Neural cell (in vitro differentiated cells): ENCODE measurements around the gene RANBP9. TPM values are rescaled to one million over a fixed set of nuclear protein-coding genes. Genes with fewer than 3 reads are reported as not detected.

Experiments used
- H2AFZ ChIP-seq: fragments of 200-600, 300-800 bp; sonication (generic), shearing (Covaris generic); 2 replicates; pipeline ENCODE4 v1.6.0; 2014; ENCODE audit warnings: low read depth, mild to moderate bottlenecking, antibody characterized with exemption, low read length, moderate library complexity
- H3F3A ChIP-seq: fragments of 200-600 bp; shearing (Covaris generic); 2 replicates; pipeline ENCODE4 v1.6.1; 2016; ENCODE audit warnings: mild to moderate bottlenecking, moderate library complexity, mixed read lengths, antibody characterized with exemption, low read length; ENCODE audit not compliant: insufficient read depth, poor library complexity, severe bottlenecking
- H3K27ac ChIP-seq: fragments of 200-600, 300-800 bp; sonication (generic), shearing (Covaris generic); 2 replicates; pipeline ENCODE4 v1.5.1; 2014; ENCODE audit warnings: mild to moderate bottlenecking, low read length, moderate library complexity
- H3K27me3 ChIP-seq: fragments of 300-800, 200-600 bp; sonication (generic), shearing (Covaris generic); 2 replicates; pipeline ENCODE4 v1.6.0; 2014; ENCODE audit warnings: mild to moderate bottlenecking, low read depth, low read length, moderate library complexity; ENCODE audit not compliant: insufficient read depth
- H3K36me3 ChIP-seq: fragments of 300-800, 200-600 bp; sonication (generic), shearing (Covaris generic); 2 replicates; pipeline ENCODE4 v1.5.1; 2014; ENCODE audit warnings: mild to moderate bottlenecking, antibody characterized with exemption, low read length, moderate library complexity; ENCODE audit not compliant: insufficient read depth
- H3K4me2 ChIP-seq: fragments of 300-800, 200-600 bp; sonication (generic), shearing (Covaris generic); 2 replicates; pipeline ENCODE4 v1.6.0; 2014; ENCODE audit warnings: mild to moderate bottlenecking, low read length
- H3K4me3 ChIP-seq: fragments of 300-800, 200-600 bp; sonication (generic), shearing (Covaris generic); 2 replicates; pipeline ENCODE4 v1.5.1; 2014; ENCODE audit warnings: mild to moderate bottlenecking, low read length, moderate library complexity
- H3K79me2 ChIP-seq: fragments of 200-600 bp; shearing (Covaris generic); replicated peaks from 2 replicates; pipeline ENCODE4 v1.6.0; 2014; ENCODE audit warnings: mild to moderate bottlenecking, low read length, moderate library complexity; ENCODE audit not compliant: insufficient read depth
- H3K9ac ChIP-seq: fragments of 300-800, 200-600 bp; sonication (generic), shearing (Covaris generic); 2 replicates; pipeline ENCODE4 v1.6.1; 2016; ENCODE audit warnings: mild to moderate bottlenecking, low read length, mixed read lengths
- H3K9me2 ChIP-seq: fragments of 200-600 bp; shearing (Covaris generic); 2 replicates; pipeline ENCODE4 v1.6.1; 2016; ENCODE audit warnings: mild to moderate bottlenecking, low read length, mixed read lengths; ENCODE audit not compliant: insufficient read depth
- H3K9me3 ChIP-seq: fragments of 200-600, 300-800 bp; sonication (generic), shearing (Covaris generic); 2 replicates; pipeline ENCODE4 v1.6.1; 2016; ENCODE audit warnings: mild to moderate bottlenecking, mixed run types, low read length, moderate library complexity, mixed read lengths
- H4K20me1 ChIP-seq: fragments of 200-600 bp; shearing (Covaris generic); 2 replicates; pipeline ENCODE4 v1.6.1; 2016; ENCODE audit warnings: mild to moderate bottlenecking, mixed run types; ENCODE audit not compliant: insufficient read depth
- CTCF ChIP-seq: fragments of 450-650 bp; IDR thresholded peaks from 2 replicates; pipeline ENCODE4 v1.5.1; 2014; ENCODE audit warnings: antibody characterized with exemption, mild to moderate bottlenecking, moderate library complexity; ENCODE audit not compliant: poor library complexity, severe bottlenecking
- EP300 ChIP-seq: fragments of 450-650 bp; conservative IDR thresholded peaks from 2 replicates; pipeline ENCODE4 v1.6.1; 2014; ENCODE audit warnings: antibody characterized with exemption, mild to moderate bottlenecking, moderate library complexity; ENCODE audit not compliant: poor library complexity, severe bottlenecking
- EZH2 ChIP-seq: fragments of 200-600, 300-800 bp; shearing (Covaris generic), sonication (generic); IDR thresholded peaks from 2 replicates; pipeline ENCODE4 v1.6.1; 2014; ENCODE audit warnings: antibody characterized with exemption, low read length, borderline replicate concordance, mild to moderate bottlenecking; ENCODE audit not compliant: insufficient read depth, poor library complexity, severe bottlenecking
- MXI1 ChIP-seq: fragments of 450-650 bp; conservative IDR thresholded peaks from 2 replicates; pipeline ENCODE4 v1.6.1; 2014; ENCODE audit warnings: antibody characterized with exemption, mild to moderate bottlenecking; ENCODE audit not compliant: poor library complexity, severe bottlenecking
- POLR2AphosphoS5 ChIP-seq: IDR thresholded peaks from 2 replicates; pipeline ENCODE4 v1.6.1; 2012
- RAD21 ChIP-seq: fragments of 450-650 bp; conservative IDR thresholded peaks from 2 replicates; pipeline ENCODE4 v1.6.1; 2014; ENCODE audit warnings: antibody characterized with exemption, mild to moderate bottlenecking, moderate library complexity
- SMC3 ChIP-seq: fragments of 450-650 bp; conservative IDR thresholded peaks from 2 replicates; pipeline ENCODE4 v1.6.1; 2014; ENCODE audit warnings: antibody characterized with exemption, mild to moderate bottlenecking, moderate library complexity; ENCODE audit not compliant: poor library complexity
- TAF1 ChIP-seq: IDR thresholded peaks from 2 replicates; pipeline ENCODE4 v1.6.1; 2012; ENCODE audit warnings: low read depth
- polyA plus RNA-seq: library from polyadenylated mRNA; depleted of rRNA; stranded (reverse); fragments of >200 nt; gene quantifications from 2 replicates; pipeline ENCODE4 v1.2.3, GENCODE V29; 2014
- TF ChIP-seq, protein P1 (sequence below): IDR thresholded peaks from 2 replicates; pipeline ENCODE4 v1.6.1; 2012; ENCODE audit warnings: borderline replicate concordance

Gene RANBP9
- polyA plus RNA-seq, 1 donor from 2014 or later: 52.2 TPM

DNA sequence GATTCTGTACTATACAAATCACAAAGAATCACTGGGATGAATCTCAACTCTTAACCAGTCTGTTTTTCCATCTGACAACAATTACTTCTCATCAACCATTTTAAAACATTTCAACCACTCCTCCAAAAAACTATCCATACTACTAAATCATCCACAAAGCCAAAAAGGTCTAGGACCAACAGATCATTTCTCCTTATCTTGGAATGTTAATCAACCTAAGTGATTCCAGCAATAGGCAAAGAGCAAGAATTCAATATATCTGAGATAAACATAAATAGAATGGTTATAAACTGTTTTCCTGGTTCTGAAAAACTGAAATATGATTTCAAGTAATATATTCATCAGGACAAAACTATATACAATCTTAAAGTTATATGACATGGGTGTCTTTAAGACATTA, 28.6 kb downstream of the RANBP9 start:
- no peak for TF ChIP-seq MXI1
- H4K20me1 ChIP-seq: no peaks in the 10 kb centered on the region
- H3K4me3 ChIP-seq: no peak overlapping the region
- no peak overlapping the region for H3K9ac ChIP-seq
- no peaks in the 10 kb centered on the region for H3K36me3 ChIP-seq
- no peaks in the 10 kb centered on the region for H3K9me3 ChIP-seq
- H3K27ac ChIP-seq: no peak overlapping the region
- H3F3A ChIP-seq: no peaks in the 10 kb centered on the region
- no peaks in the 10 kb centered on the region for H3K9me2 ChIP-seq
- H3K27me3 ChIP-seq: no peaks in the 10 kb centered on the region
- no peak overlapping the region for H3K4me2 ChIP-seq
- no peak overlapping the region for H2AFZ ChIP-seq
- H3K79me2 ChIP-seq: peaks cover 56% of the 10 kb centered on the region

GRCh38 chr6:13682346-13682745, 29.3 kb downstream of the RANBP9 start:
- Histone ChIP-seq H3K9me2 (no peaks in the 10 kb centered on the region), H3K4me3 (no peak overlapping the region), H2AFZ (no peak overlapping the region), H3K9ac (no peak overlapping the region), H3K79me2 (peaks cover 63% of the 10 kb centered on the region), H4K20me1 (no peaks in the 10 kb centered on the region), H3K27ac (no peak overlapping the region), H3K27me3 (no peaks in the 10 kb centered on the region), H3K9me3 (no peaks in the 10 kb centered on the region), H3K4me2 (no peak overlapping the region), H3F3A (no peaks in the 10 kb centered on the region), H3K36me3 (no peaks in the 10 kb centered on the region)
- no peak for TF ChIP-seq POLR2AphosphoS5
- no peak for TF ChIP-seq TAF1
- no peak for TF ChIP-seq SMC3
- TF ChIP-seq, protein P1, sequence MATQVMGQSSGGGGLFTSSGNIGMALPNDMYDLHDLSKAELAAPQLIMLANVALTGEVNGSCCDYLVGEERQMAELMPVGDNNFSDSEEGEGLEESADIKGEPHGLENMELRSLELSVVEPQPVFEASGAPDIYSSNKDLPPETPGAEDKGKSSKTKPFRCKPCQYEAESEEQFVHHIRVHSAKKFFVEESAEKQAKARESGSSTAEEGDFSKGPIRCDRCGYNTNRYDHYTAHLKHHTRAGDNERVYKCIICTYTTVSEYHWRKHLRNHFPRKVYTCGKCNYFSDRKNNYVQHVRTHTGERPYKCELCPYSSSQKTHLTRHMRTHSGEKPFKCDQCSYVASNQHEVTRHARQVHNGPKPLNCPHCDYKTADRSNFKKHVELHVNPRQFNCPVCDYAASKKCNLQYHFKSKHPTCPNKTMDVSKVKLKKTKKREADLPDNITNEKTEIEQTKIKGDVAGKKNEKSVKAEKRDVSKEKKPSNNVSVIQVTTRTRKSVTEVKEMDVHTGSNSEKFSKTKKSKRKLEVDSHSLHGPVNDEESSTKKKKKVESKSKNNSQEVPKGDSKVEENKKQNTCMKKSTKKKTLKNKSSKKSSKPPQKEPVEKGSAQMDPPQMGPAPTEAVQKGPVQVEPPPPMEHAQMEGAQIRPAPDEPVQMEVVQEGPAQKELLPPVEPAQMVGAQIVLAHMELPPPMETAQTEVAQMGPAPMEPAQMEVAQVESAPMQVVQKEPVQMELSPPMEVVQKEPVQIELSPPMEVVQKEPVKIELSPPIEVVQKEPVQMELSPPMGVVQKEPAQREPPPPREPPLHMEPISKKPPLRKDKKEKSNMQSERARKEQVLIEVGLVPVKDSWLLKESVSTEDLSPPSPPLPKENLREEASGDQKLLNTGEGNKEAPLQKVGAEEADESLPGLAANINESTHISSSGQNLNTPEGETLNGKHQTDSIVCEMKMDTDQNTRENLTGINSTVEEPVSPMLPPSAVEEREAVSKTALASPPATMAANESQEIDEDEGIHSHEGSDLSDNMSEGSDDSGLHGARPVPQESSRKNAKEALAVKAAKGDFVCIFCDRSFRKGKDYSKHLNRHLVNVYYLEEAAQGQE: no peak
- no peak for TF ChIP-seq CTCF
- no peak for TF ChIP-seq EP300
- TF ChIP-seq RAD21: no peak
- no peak for TF ChIP-seq EZH2
- TF ChIP-seq MXI1: no peak
